Gastrocnemius medialis (tissue), 4 donors: ENCODE results near the gene SLC17A9. TPM values are rescaled to one million over a fixed set of nuclear protein-coding genes. Genes with fewer than 3 reads are reported as not detected.
A peak's percentile ranks its signal among the peaks of the same experiment; 100 is the strongest.

Experiments used
- ATAC-seq, 2 donors: fragments of 150-250 bp; one replicate each; pipeline ENCODE4 v1.9.1; 2016
- DNase-seq, 2 donors: peaks; one replicate each; pipeline ENCODE4 v3.0.0-alpha.2; 2019
- H3K27ac ChIP-seq, 4 donors: fragments of 200-600 bp; sonication (generic); 1 replicate in 1 of 4; 2 replicates in 3 of 4; pipeline ENCODE4 v1.5.1; 2016 to 2018; ENCODE audit warnings: mild to moderate bottlenecking in 2 of 4, moderate library complexity in 1 of 4
- H3K27me3 ChIP-seq, 3 donors: fragments of 200-600 bp; sonication (generic) in 2 of 3; 1 replicate in 1 of 3; 2 replicates in 2 of 3; pipeline versions ENCODE4 v1.5.1 to v1.6.0; 2016 to 2019; ENCODE audit warnings: mild to moderate bottlenecking in 1 of 3, moderate library complexity in 1 of 3
- H3K36me3 ChIP-seq, 2 donors: fragments of 200-600 bp; sonication (generic) in 1 of 2; one replicate each; pipeline ENCODE4 v1.5.1; 2017 to 2018
- H3K4me1 ChIP-seq, 2 donors: fragments of 200-600 bp; sonication (generic) in 1 of 2; one replicate each; pipeline ENCODE4 v1.5.1; 2016 to 2017; ENCODE audit warnings: mild to moderate bottlenecking in 2 of 2
- H3K4me3 ChIP-seq, 4 donors: fragments of 200-600 bp; sonication (generic) in 3 of 4; 1 replicate in 1 of 4; 2 replicates in 3 of 4; pipeline ENCODE4 v1.5.1; 2016 to 2019; ENCODE audit warnings: mild to moderate bottlenecking in 2 of 4
- H3K9me3 ChIP-seq, 3 donors: fragments of 200-600 bp; sonication (generic) in 2 of 3; 1 replicate in 1 of 3; 2 replicates in 2 of 3; pipeline ENCODE4 v1.5.1; 2016 to 2019
- CTCF ChIP-seq, 5 experiments: fragments of 450-650 bp in 3 of 5; fragments of 200-600 bp in 2 of 5; sonication (generic) in 2 of 5; IDR thresholded peaks in 4 of 5; conservative IDR thresholded peaks in 1 of 5; 1 replicate in 4 of 5; 2 replicates in 1 of 5; pipeline ENCODE4 v1.5.1; 2016 to 2019; ENCODE audit warnings: antibody characterized with exemption in 5 of 5, mild to moderate bottlenecking in 3 of 5, moderate library complexity in 3 of 5
- POLR2A ChIP-seq, 2 donors: fragments of 450-650 bp; IDR thresholded peaks; one replicate each; pipeline ENCODE4 v1.6.1; 2017; ENCODE audit warnings: antibody characterized with exemption in 2 of 2, mild to moderate bottlenecking in 2 of 2, moderate library complexity in 2 of 2
- in situ Hi-C, 4 donors: fragments of 200-750 bp; cut with MboI; loops; one replicate each; pipeline versions ENCODE4 v1.15.0 to v1.8.0; 2017; ENCODE audit warnings: low sequenced_read_pairs in 4 of 4
- intact Hi-C: fragments of 100-400 bp; cut with DNase I; formaldehyde crosslinking; loops from one replicate; pipeline ENCODE4 v1.15.1; 2023; ENCODE audit warnings: low total_unique reads
- total RNA-seq, 4 donors: library from RNA; depleted of rRNA; stranded (reverse); fragments of >200 nt; gene quantifications; one replicate each; pipeline versions ENCODE4 v1.1.0 to v1.2.3, GENCODE V29; 2016

The SLC17A9 gene
- total RNA-seq, 4 donors from 2014 or later: 0.55 to 2.4 (median 1.2) TPM

GRCh38 chr20:62906647-62907375 is 45.7 kb upstream of the SLC17A9 start:
- TF ChIP-seq CTCF (IDR thresholded peaks at IDR 0.05 in 4 of 5, conservative IDR thresholded peaks at IDR 0.05 in 1 of 5) (no peak), POLR2A (IDR thresholded peaks at IDR 0.05) (no peak)
- Histone ChIP-seq H3K36me3 (peaks cover 5 to 94% of the 10 kb centered on the region in 2 donors), H3K27me3 (no peaks in the 10 kb centered on the region), H3K4me1 (peaks cover 0 to 6% of the 10 kb centered on the region in 2 donors), H3K9me3 (no peaks in the 10 kb centered on the region), H3K27ac (peak overlapping the region in 2 of 4 donors; percentile 27 to 44), H3K4me3 (no peak overlapping the region)
- ATAC-seq (no peak), DNase-seq (no peak)
- intact Hi-C loops (no loop called here), in situ Hi-C loops (no loop called here)

GRCh38 chr20:62907384-62908317 is 44.9 kb upstream of the SLC17A9 start:
- H3K36me3 ChIP-seq: peaks cover 5 to 93% of the 10 kb centered on the region in 2 donors
- DNase-seq: no peak

GRCh38 chr20:62908971-62909791 is 43.3 kb upstream of the SLC17A9 start:
- Histone ChIP-seq H3K36me3 (peaks cover 5 to 78% of the 10 kb centered on the region in 2 donors), H3K4me3 (no peak overlapping the region), H3K4me1 (peaks cover 10 to 21% of the 10 kb centered on the region in 2 donors), H3K27me3 (no peaks in the 10 kb centered on the region), H3K27ac (no peak overlapping the region), H3K9me3 (no peaks in the 10 kb centered on the region)
- TF ChIP-seq POLR2A (IDR thresholded peaks at IDR 0.05) (no peak), CTCF (IDR thresholded peaks at IDR 0.05 in 4 of 5, conservative IDR thresholded peaks at IDR 0.05 in 1 of 5) (no peak)
- DNase-seq (no peak), ATAC-seq (no peak)
- in situ Hi-C loops: no loop called here
- intact Hi-C loops: no loop called here

More at GRCh38 chr20:62907384-62908317, 44.9 kb upstream of the SLC17A9 start:
- ATAC-seq: no peak
- in situ Hi-C loops (no loop called here), intact Hi-C loops (no loop called here)
- TF ChIP-seq POLR2A (IDR thresholded peaks at IDR 0.05) (no peak), CTCF (IDR thresholded peaks at IDR 0.05 in 4 of 5, conservative IDR thresholded peaks at IDR 0.05 in 1 of 5) (peak in 2 of 5 experiments; percentile 11 to 36)
- Histone ChIP-seq H3K4me3 (no peak overlapping the region), H3K9me3 (no peaks in the 10 kb centered on the region), H3K27me3 (no peaks in the 10 kb centered on the region), H3K4me1 (peaks cover 0 to 6% of the 10 kb centered on the region in 2 donors), H3K27ac (no peak overlapping the region)

GRCh38 chr20:62910217-62910766 is 42.2 kb upstream of the SLC17A9 start:
- in situ Hi-C loops (no loop called here), intact Hi-C loops (no loop called here)
- H3K4me3 ChIP-seq: no peak overlapping the region
- DNase-seq: no peak
- H3K9me3 ChIP-seq: no peaks in the 10 kb centered on the region
- TF ChIP-seq CTCF (IDR thresholded peaks at IDR 0.05 in 4 of 5, conservative IDR thresholded peaks at IDR 0.05 in 1 of 5) (no peak), POLR2A (IDR thresholded peaks at IDR 0.05) (no peak)
- peaks cover 22 to 30% of the 10 kb centered on the region in 2 donors for H3K4me1 ChIP-seq
- H3K36me3 ChIP-seq: peaks cover 5 to 66% of the 10 kb centered on the region in 2 donors
- no peak overlapping the region for H3K27ac ChIP-seq
- no peak for ATAC-seq
- H3K27me3 ChIP-seq: no peaks in the 10 kb centered on the region
